NCI-H1694 treated with DMSO at 0.1 percent for 48 hours (cell line): ENCODE measurements around the gene USP25.
"Not testable (repeated sequence)": the region's sequence is repeated elsewhere in the genome, so short reads cannot be mapped to it uniquely, and the experiment has no call there.

Source experiments
- DNase-seq: peaks from one replicate; lab custom pipeline; 2025; lab: John Stamatoyannopoulos, UW

The USP25 gene

DNA sequence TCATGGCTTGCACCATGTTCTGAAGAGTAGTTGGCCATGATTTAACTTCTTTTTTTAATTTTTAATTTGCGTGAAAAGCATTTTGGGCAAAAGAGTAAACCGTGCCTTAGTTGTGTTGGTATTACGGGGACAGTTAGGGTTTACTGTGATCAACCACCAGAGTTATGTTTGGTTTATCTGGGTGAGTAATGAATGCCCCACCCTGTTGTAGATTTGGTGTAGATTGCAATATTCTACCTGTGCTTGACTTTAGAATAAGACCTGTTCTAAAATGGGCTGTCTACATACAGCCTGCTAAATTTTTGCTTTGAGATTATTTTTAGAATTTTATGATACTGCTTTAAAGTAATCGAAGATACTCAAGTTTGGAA lies 1.4 kb downstream of the USP25 start:
- no peak for DNase-seq

DNA sequence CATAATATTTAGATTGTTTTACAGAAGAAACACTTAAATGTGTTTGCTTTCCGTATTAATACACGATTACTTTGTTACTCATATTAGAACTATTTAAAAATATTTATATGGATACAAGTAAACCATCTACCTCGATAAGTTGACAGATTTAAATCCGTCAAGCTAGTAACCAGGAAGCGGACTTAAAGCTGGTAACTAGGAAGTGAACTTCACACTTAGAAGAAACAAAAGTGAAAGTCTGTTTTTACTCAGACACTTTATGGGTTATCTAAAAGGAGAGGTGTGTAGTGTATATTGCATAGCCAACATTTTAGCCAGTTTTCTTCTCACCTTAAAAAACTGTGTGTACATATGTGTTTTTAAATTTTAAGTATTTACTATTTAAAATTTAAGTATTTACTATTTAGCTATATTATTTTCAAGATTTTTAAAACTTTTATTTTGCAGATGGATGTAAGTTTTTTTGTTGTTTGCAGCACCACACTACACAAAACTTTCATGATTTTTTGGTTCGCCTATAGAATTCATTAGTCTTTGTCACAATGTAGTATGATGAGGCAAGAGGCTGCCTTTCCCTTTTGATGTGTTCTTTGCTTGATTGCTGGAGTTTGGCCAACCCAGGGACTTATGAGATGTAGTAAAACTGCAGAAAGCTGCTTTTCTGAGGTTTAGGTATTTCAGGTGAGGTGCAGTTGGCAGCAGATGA lies 2.7 kb downstream of the USP25 start:
- no peak for DNase-seq

DNA sequence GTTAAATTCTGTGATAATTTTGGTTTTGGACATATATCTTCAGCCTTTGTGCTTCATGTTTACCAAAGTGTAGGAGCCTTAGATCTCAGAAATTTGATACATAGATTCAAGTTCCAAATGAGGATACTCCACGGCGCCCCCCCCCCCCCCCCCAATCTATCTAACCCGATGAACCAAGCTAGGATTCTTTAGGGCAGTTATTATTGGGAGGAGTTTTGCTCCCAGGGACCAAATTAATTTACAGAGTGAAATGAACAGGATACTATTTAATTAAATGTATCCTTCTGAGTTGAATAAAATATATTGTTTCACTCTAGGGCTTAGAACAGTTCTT lies 3.2 kb downstream of the USP25 start:
- no peak for DNase-seq

DNA sequence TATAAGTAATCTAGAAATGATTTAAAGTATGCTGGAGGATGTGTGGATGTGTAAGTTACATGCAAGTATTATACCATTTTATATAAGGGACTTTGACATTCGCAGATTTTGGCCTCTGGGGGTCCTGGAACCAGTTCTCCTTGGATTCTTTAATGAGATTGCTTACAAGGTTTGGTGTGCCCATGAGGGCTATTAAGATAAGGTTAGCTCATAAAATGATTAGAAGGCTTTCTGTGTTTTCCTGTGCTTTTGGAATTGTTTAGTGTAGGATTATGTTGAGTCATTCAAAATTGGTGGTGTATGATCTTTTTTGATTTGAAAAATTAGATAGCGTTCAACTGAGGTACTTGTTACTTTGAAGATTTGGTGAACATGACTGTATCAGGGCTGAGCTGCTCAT lies 5.6 kb downstream of the USP25 start:
- DNase-seq, result no peak

DNA sequence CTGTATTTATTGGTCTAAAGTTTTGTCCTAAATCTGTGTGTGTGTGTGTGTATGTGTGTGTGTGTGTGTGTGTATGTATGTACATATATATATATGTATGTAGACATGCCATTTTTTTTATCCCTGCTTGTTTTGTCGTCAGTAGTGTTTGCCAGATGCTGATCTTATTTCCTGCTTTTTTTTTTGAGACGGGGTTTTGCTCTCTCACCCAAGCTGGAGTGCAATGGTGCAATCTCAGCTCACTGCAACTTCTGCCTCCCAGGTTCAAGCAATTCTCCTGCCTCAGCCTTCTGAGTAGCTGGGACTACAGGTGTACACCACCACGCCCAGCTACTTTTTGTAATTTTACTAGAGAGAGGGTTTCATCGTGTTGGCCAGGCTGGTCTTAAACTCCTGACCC lies 6.1 kb downstream of the USP25 start:
- not testable (repeated sequence) for DNase-seq

DNA sequence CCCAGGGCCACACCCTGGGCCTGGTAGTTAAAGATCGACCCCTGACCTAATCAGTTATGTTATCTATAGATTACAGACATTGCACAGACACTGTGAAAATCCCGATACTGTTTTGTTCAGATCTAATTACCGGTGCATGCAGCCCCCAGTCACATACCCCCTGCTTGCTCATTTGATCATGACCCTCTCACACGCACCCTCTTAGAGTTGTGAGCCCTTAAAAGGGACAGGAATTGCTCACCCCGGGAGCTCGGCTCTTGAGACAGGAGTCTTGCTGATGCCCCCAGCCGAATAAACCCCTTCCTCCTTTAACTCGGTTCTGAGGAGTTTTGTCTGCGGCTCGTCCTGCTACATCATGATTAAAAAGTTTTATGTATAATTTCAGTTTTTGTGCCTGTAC lies 9.0 kb downstream of the USP25 start:
- not testable (repeated sequence) for DNase-seq

DNA sequence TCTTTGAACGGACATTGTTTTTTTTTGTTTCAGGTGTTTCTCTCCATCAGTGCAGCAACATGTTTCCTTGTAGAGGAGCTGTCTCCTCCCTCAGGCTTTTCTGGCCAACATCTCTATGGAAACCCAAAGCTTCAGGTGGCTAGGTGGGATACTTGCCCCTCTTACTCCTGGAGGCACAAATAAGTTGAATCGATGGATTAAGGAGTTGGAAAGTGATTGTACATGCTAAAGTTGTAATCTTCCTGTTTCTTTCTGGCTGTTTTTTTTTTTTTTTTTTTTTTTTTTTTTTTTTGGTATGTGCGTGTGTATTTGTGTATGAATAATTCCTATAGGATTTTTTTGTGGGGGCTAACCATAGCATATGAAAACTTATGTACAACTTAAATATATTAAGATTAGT lies 10.6 kb downstream of the USP25 start:
- DNase-seq, result no peak

DNA sequence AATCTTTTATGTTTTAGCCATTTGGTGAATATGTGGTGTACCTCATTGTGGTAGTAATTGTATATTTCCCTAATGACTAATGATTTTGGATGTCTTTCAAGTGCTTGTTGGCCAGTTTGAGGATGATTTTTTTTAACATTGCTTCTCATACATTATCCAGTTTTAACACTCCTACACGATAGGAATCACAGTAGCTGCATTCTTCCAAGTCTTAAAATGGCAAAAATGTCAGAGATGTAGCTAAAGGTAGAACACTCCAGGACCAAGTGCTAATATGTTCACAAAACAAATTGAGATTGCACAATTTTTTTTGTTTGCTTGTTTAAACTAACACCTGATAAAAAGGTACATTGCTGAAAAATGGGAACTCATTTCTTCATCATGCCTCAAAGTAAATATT lies 11.7 kb downstream of the USP25 start:
- DNase-seq, result no peak

DNA sequence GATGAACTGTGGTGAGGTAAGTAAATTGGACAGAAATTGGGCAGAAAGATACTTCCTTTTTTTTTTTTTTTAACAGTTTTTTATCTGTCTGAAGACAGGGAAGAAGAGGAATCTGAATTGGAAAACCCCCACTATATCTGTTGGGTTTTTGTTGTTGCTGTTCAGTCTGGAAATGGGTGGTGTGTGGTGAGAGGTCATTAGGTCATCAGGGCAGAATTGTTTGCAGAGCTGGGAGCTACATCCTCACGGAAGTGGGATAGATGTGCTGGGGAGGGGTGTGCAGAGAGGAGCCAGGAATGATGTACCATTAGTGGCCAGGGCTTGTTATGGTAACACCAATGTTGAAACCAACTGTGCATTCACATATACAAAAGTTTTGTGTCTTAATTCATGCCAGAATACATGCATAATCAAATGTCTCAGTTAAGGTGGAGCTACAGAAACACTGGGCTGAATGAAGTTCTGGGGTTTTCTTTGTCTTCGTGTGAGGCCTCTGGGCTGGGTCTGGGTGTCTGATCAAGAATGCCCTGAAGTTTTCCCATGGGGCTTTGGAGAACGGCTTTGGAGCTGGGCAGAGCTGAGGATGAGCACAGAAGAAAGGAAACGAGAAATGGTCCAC lies 12.4 kb downstream of the USP25 start:
- no peak for DNase-seq

DNA sequence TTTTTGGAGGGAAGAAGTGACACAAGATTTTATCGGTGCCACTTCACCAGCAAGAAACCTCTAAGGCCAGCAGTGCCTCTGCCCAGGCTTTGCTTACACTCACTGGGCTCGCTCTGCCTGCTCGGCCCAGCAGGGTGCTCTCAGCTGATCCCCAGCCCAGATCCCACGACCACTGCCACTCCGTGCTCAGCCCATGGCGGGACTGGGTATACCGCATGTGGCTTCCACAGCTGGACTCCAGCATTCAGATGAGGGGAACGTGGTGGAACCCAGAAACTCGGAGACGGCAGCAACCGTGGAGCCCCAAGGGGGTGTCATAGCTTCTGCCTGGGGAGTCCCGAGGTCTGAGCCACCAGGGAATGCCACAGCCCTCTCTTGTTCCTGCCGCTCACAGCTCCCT lies 12.9 kb downstream of the USP25 start:
- DNase-seq, result no peak

DNA sequence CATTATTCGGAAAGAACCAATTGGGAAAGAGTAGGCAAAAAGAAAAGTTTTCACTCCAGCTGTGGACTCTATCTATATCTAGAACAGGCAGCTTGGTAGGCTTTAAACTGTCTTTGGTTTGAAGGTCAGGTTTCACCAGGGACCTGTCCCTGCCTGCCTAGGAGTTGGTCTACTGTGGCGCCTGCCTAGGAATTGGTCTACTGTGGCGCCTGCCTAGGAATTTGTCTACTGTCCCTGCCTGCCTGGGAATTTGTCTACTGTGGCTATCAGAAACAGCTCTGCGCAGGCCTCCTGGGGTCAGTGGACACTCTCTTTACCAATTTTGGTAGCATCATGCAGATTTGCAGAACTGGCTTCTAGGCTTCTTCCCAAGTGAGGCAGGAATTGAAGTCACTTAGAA lies 13.8 kb downstream of the USP25 start:
- no peak for DNase-seq

DNA sequence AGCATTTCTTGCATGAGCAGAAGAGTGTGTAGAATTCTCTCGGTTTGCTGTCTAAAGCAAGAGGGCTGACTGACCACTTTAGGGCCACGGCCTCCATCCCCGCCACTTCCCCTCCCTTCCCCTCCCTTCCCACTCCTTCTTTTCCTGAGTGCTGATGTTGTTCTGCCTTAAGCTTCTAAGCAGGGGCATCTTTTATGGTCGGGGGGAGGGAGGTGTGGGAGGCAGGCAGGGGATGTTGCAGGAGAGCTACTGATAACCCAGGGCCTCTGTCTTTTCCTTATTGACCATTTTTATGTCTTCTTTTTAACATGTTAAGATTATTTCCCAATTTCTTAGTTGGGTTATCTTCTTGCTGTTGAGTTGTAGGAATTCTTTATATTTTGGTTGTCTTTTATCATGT lies 15.1 kb downstream of the USP25 start:
- DNase-seq, result no peak

DNA sequence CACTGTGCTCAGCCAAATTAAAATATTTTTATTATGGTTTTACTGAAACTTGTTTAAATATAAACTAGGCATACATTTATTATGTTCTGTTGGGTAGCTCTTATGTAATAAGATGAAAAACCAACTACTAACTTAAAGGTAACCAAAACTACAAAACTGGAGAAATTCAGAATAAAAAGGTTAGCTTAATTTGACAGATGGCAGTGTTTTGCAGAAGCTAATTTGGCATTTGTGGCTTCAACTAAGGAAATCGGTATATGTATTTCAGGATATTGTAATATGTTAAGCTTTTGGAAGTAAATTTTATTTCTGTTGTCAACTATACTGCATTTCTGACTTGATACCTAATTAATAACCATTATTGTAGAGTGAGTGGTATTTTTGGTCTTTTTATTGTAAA lies 18.8 kb downstream of the USP25 start:
- DNase-seq, result no peak

DNA sequence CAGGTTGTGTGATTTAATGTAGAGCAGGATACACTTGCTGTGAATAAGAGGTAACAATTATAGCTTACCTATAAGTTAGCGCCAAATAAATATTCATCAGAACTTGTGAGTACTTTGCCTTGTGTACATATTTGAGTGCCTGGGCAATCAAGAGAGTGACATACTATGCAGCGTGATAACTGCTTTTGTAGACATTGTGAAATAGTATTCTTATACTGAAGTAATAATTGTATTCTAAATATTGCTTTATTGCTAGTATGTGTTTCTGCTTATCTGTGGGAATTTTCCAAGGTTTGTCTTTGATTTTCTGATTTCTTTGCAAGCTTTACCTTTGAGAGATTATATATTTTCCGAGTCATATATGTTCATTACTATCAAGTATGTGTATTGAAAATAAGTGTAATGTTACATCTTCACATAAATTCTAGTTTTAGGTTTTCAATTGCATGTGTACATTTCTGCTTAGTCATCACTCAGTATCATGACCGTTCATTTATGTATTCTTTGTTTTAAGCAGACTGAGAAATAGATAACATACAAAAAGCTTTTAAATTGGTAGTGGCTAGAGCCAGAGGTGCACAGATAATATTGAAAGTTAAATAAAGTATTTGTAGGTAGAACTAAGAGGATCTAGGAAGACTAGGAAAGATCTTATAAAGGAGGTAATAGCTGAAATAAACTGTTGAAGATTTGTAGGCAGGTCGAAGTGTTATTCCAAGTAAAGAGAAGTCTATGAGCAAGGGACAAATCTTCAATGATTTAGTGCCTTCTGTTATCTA lies 19.5 kb downstream of the USP25 start:
- no peak for DNase-seq

DNA sequence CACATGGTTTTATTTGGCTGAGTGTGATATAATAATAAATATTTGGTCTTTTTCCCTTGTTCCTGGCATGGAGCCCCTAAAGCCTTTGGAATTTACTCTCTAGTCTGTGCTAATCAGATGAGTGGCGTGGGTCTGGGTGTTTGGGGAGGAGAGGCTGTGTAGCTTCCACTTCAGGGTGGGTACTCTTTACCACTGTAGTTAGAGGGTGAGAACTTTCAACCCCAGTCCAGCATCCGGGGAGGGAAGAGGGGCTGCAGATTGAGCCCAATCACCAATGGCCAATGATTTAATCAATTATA lies 20.0 kb downstream of the USP25 start:
- no peak for DNase-seq

DNA sequence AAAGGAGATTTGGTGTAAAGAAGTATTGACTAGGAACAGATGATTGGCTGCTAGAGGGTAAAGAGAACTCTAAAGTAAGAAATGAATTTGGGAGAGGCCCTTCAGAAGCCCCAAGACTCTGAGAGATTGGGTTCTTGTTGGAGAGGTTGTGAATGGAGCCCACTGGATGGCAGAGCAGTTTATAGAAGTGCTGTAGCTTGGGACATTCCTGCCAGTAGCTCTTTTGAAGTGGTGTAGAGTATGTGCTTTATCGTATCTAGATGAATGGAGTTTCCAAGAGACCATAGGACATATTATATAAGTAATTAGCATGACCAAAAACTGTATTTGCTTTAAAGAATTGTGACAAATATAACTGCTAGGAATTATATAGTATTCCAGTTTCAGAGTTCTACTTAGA lies 21.3 kb downstream of the USP25 start:
- no peak for DNase-seq

DNA sequence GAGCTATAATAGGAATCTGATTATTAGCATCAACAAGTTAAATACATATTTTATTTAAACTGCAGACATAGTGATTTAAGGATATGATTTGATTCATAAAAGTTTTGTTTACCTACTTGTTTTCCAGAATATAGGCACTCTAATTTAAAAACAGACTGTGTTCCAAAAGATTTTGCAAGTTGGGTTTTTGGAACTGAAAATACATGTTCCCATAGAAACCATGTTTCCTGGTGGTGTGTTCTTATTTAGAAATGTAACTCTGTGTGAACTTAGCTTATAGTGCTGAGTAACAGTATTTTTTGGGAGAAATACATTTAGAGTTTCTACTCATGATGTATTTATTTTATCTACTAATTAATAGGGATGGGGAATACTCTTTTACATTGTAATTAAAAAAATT lies 21.8 kb downstream of the USP25 start:
- DNase-seq, result no peak

DNA sequence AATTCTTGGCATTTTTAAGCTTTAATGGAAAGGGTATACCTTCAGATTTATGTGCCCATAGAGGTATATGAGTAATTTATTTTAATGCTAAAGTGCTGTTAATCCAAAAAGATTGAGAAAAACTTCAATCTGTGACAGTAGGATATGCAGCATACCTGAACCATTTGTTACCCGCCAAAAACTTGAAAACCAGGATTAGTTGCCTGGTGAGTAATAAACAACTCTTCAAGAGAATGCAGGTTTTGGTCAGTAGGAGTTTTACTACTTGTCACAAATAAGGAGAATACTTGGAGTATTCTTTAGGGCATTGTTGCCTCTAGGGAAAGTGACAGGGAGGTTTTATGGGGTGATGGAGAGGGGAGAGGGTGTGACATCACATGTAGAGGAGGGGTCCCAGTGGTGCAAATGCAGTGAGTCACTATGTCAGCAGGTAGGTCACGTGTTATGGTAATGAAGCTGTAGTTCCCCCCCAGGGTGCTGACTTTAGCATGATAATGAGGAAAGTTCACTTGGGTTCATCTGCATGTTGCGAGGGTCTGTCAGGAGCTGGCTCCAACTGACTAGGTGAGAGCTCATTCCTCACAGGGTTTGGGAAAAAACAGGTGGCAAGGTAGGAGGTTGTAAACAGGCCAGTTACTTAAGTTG lies 23.1 kb downstream of the USP25 start:
- DNase-seq, result no peak

DNA sequence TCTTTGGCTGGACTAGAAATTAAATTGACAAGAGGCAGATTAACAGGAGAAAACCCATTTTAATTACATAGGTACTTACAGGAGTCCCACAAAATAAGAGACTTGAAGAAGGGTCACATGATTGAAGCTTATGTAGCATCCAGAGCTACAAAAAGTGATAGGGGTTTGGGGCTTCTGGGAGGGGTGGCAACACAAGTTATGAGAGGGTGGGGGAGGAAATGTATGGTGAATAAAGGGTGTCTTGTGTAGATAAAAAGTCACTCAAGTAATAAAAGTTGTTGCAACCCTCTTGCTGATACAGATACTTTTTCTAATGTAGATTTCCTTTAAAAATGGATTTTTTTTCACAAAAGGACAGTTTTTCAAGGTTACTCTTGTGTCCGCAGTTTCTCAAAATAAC lies 24.0 kb downstream of the USP25 start:
- DNase-seq, result no peak

DNA sequence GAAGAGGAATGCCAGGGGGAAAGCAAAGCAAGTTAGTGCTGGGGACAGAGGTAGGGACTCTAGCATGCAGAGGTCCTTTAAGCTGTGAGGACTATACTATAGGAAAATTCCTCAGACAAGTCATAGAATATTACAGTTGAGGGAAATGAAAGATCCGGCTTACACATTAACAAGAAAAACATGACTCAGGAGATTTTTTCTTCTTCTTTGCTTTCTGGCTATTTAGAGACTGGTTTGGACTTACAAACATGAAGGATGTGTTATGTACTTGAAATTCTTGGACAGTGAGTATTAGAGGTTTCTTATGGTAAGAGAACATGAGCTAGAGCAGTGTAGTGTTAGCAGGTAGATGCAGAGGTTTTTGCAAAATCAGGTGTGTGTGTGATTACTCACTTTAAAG lies 24.9 kb downstream of the USP25 start:
- DNase-seq, result no peak

DNA sequence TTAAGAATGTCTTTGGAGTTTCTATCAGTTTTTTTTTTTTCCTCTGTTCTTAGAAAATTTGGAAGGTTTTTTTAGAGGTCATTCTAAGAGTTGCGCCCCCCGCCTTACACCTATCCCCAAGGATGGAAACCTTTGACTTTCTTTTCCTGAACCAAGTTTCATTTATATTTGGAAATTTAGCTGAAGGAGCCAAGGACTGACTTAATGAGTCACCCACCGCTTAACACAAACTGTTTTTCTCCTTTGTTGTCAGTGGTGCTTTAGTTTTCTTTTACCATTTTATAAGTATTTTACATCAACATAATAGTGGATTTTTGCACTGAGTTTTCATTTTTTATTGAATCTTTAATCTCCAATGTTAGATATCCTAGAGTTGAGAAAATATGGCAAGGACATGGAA lies 25.3 kb downstream of the USP25 start:
- DNase-seq, result no peak

DNA sequence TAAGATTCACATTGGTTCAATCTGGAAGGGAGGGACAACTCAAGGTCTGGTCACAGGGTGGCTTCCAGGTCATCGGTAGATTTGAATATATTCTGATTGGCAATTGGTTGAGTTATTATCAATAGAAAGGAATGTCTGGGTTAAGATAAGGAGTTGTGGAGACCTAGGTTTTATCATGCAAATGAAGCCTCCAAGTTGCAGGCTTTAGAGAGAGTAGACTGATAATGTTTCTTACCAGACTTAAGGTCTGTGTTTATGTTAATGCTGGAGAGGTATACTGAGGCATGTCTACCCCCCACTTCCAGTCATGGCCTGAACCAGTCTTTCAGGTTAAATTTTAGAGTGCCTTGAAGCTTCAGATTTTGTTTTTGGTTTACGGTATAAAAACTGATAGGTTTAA lies 29.7 kb downstream of the USP25 start:
- no peak for DNase-seq

DNA sequence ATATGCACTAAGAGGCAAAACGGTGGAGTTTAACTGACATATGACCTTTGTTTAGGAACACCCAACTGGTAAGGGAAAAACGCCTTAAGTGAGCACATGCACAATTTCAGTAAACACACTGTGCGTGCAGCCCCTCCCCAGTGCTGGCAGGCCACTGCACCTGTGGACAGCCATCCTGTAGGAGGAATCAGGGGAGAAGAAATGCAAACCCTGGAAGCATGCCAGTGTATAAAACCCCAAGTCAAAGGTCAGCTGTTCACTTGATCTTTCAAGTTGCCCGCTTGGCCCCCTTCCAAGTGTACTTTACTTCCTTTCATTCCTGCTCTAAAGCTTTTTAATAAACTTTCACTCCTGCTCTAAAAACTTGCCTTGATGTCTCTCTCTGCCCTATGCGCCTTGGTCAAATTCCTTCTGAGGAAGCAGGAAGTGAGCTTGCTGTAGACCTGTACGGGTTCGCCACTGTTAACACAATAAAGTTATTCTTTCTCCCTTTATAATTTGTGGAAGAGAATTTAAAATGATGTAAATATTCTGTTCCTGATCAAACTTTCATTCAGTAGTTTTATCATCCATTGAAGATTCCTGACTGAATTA lies 31.8 kb downstream of the USP25 start:
- no peak for DNase-seq
